SKM-1 (cell line): ENCODE results near the gene PTGR2.
"Not testable (repeated sequence)": the region's sequence is repeated elsewhere in the genome, so short reads cannot be mapped to it uniquely, and the experiment has no call there.

Experiments used
- DNase-seq: peaks from one replicate; lab custom pipeline; 2025; ENCODE audit not compliant: unreplicated experiment; lab: John Stamatoyannopoulos, UW

PTGR2 gene

DNA sequence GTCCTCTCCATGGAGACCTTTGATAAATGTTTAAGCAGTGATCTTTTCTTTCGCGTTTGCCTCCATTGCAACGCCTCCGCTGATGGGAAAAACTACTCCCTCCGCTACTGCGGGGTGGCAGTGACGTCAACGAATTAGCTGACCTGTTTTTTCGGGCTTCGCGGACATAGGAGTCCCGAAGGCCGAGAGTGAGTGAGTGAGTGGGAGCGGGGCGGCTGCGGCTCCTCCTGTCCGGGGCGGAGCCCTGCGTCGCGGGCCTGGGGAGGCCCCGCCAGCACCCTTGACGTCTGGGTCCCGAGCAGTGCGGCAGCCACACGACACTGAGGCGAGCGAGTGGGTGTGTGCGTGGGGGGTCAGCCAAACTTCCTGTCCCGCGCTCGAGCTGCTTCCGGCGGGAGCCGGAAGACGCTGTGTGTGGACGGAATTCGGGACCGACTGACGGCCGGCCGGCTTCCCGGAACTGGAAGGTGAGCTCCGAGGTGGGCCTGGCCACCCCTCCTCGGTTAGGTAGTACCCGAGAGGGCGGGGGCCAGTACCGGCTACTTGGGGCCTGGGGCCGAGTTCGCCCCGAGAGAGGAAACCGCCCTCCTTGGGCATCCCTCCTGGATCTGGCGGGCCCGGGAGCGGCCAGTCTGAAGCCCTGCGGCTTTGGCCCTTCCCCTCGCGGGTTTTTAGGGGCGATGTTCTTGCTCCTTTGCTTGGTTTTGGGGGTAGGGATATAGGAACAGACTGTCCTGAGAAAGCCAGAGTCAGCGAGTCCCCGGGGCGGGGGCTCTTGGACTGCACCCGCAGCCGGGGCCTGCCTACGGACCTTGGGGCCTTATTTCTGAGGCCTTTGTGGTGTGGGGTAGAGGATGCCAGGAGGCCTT lies 35.1 kb downstream of the PTGR2 start, which contains the start of gene ZNF410:
Gene ZNF410 (plus strand): TSS at position 411 of the 869 bp plus-strand sequence. CDS start 5,317 bp downstream, outside the sequence.
- DNase-seq = peak; percentile 26

DNA sequence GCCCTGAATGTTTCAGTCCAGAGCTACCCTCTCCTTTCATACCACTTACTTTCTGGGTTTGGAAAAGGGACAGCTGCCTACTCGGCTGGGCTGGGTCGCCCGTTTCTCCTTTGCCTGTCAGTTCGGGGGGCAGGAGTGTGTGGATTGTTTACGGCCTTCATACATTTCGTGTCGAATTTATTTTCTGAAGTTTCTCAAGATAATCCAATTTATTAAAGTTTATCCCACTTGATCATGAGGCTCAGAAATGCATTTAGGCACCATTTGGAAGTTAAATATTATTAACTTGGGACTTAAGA lies 35.6 kb downstream of the PTGR2 start:
- DNase-seq = no peak

DNA sequence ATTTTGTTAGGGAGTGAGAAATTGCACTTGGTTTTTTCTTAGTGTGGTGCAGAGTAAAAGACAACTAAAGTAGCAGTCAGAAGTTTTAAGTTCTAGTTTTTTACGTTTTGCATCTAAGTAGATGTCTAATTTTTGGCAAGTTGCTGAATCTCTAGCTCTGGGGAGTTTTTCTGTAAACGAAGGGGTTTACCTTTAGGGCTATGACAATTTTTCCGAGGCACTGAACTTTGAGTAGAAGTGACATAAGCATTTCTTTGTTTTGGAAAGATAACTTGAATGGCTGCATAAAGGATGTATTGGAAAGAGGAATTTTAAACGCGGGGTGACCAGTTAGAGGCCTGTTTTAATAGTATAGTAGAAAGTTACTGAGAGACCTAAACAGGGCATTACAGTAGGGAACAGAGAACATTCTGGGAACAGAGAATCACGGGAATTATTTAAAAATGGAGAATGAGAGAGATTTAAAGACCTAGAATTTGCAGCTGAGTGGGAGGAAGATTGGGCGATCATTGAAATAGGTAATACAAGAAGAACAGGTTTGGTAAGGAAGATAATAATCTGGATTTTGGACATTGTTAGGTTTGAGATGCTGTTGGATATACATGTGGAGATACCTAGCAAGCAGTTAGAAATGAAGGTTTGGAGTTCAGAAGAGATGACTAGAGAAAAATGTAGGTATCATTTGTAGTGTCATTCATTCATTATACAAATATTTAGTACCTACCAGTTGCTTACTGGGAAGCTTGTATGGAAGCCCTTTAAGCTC lies 36.2 kb downstream of the PTGR2 start:
- DNase-seq = no peak

DNA sequence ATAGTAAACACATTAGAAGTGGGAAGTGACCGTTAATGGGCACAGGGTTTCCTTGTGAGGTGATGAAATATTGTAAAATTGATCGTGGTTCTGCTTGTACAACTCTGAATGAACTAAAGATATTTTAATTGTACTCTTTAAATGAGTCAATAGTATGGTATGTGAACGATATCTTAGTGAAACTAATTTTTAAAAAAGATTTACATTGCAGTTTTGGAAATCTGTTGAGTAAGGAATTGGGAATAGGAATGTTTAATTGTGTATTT lies 36.8 kb downstream of the PTGR2 start:
- DNase-seq = no peak

DNA sequence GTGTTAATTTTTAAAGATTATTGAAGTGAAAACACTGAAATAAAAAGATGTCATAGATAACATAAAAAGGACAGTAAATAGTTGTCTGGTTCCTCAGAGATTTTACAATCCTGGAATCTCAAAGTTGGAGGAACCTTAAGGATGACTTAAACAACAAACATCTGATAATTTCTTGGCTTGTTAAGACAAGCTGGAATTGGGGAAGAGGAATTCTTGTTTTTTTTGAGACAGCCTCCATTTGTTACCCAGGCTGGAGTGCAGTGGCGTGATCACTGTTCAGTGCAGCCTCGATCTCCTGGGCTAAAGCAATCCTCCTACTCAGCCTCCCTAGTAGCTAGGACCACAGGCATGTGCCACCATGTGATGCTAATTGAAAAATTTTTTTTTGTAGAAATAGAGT lies 37.3 kb downstream of the PTGR2 start:
- no peak for DNase-seq

DNA sequence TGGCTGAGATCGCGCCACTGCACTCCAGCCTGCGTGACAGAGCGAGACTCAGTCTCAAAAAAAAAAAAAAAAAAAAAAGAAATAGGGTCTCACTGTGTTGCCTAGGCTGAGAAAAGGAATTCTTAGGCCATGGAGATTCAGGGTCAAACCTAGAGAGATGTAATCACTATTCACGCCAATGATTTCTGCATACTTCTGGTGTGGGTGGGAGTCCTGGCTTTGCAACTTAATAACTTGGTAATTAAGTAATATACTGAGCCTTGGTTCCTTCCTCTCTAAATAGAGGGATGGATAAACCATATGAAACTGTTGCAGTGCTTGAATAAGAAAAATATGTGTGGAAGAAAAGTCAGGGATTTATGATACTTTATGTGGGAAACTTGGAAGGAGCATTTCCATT lies 37.7 kb downstream of the PTGR2 start:
- no peak for DNase-seq

DNA sequence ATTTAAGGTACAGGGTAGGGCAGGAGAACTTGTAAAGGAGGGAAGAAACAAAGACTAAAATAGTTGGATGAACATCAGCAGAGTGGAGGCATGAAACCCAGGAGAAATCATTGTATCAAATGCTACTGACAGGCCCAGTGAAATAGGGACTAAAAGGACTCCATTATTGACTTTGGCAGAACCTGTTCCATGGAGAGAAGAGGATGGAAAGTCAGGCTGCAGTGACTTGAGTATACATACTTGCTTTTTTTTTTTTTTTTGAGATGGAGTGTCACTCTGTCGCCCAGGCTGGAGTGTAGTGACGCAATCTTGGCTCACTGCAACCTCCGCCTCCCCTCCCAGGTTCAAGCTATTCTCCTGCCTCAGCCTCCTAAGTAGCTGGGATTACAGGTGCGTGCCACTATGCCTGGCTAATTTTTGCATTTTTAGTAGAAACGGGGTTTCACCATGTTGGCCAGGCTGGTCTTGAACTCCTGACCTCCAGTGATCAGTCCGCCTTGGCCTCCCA lies 42.6 kb downstream of the PTGR2 start:
- not testable (repeated sequence) for DNase-seq

DNA sequence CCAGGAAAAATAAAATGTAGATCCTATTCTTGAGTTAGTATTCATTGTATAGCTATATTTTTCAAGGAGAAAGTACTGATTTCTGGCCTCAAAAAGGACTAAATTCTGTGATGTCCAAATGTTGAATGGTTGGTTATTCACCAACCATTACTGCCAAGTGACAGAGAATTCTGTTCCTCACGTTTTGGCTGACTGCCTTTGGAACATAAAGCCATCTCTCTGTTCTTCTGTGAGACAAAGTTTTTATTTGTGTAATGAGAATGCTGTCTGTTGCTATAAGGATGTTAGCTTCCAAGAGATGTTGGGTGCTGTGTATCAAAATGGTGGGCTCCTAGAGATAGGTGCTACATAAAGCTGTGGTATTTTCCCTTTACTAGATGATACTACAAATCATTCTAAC lies 44.3 kb downstream of the PTGR2 start:
- no peak for DNase-seq

DNA sequence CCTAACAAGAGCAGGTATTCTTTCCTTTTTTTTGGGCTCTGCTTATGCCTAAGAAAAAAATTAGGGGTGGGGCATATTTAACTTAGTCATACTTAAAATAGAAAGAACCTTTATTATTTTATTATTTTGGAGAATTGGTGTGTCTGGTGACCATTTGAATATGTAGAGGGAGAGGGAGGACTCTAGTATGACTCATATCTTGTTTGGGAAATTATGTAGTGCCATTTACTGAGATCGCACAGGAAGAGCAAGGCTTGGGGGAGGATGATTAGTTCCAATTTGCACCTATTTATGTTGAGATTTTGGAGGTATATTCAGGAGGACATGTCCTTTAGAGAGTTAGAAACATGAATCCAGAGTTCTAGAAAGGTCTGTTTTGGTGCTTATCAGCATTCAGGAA lies 44.9 kb downstream of the PTGR2 start:
- DNase-seq = no peak

DNA sequence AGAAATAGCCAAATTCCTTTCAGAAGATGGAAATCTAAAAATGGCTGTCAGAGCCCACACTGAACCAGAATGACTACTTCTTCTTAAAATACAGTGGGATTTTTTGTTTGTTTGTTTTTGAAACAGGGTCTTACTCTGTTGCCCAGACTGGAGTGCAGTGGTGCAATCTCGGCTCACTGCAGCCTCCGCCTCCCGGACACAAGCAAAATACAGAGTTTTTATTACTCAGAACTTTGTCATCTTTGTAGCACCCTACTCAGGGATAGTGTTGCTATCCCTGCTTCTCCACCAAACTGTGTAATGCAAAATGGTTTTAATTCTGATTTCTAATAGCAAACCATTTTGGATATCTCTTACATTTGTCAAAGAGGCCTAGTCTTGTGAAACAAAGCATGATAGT lies 51.4 kb downstream of the PTGR2 start:
- DNase-seq = no peak

DNA sequence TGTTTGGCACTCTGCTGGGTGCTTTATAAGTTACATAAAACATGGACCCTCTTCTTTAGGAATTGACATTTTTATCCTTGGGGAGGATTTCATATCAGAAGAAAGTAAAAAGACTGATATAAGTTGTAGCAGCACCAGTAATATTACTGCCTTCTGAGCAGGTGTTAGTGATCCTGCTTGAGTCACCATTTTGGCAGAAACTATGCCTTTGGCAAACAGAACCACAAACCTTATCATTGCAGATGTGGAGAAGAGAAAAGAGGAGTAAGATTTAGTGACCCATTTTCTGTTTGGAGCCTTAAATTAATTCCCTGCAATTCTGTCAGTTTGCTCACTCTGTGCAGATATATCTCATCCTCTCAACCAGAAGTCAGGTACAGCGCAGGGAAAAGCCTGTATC lies 58.0 kb downstream of the PTGR2 start:
- DNase-seq = no peak

DNA sequence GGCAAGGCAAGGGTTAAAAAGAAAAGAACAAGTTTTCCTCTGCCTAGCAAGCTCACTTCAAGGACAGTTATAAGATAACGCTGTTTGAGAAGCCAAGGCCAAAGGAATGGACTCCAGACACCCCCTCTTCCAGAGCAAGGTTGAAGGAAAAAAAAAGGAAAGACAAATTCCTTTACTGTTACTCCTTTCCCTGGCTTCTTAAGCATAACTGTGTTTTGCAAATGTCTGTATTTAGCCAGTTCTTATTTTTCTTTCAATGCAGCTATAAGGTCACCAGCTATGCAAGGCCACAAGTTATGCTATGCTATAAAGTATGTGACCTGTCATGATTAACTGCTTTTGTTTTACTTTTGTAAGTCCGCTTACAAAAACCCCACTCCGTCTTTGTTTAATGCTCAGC lies 61.6 kb downstream of the PTGR2 start:
- DNase-seq = no peak

DNA sequence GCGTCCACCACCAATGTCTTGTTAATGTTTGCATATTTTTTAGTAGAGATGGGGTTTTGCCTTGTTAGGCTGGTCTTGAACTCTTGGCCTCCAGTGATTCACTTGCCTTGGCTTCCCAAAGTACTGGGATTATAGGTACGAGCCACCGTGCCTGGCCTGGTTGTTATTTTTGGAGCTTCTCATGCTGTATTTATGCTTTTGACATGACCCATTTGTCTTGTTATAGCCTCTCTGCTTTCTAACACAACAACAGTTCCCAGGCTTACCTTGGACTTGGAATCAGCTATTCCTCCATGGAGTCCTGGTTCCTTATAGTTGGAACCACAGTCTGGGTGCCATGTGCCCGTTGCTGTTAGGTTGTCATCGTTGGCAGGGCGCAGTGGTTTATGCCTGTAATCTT lies 64.7 kb downstream of the PTGR2 start:
- no peak for DNase-seq

DNA sequence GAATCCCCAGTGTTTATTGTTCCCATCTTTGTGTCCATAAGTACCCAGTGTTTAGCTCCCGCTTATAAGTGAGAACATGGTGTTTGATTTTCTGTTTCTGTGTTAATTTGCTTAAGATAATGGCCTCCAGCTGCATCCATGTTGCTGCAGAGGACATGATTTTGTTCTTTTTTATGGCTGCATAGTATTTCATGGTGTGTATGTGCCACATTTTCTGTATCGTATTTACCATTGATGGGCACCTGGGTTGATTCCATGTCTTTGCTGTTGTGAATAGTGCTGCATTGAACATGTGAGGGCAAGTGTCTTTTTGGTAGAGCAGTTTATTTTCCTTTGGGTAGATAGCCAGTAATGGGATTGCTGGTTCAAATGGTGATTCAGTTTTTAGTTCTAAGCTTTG lies 67.8 kb downstream of the PTGR2 start:
- DNase-seq = not testable (repeated sequence)

DNA sequence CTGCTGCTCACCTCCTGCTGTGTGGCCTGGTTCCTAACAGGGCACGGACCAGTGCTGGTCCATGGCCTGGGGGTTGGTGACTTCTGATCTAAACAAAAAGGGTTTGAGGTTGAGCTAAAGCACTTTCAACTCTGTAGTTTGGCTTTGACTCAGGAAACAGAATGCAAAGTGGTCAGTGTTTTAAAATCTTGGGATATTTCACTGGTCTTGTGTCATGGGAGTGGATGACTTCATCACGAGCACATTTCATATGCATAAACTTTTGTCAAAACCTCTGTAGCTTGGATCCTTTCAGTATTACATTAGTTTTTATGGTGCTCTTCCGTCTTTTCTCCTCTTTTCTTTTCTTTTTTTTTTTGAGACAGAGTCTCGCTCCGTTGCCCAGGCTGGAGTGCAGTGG lies 72.7 kb downstream of the PTGR2 start:
- DNase-seq = no peak
